Neural cell (in vitro differentiated cells): Measurements from ENCODE around the gene COPS2.
A peak's percentile ranks its signal among the peaks of the same experiment; 100 is the strongest.

ENCODE experiments used
- EP300 ChIP-seq: fragments of 450-650 bp; conservative IDR thresholded peaks from 2 replicates; pipeline ENCODE4 v1.6.1; 2014; ENCODE audit warnings: antibody characterized with exemption, mild to moderate bottlenecking, moderate library complexity; ENCODE audit not compliant: poor library complexity, severe bottlenecking
- MXI1 ChIP-seq: fragments of 450-650 bp; conservative IDR thresholded peaks from 2 replicates; pipeline ENCODE4 v1.6.1; 2014; ENCODE audit warnings: antibody characterized with exemption, mild to moderate bottlenecking; ENCODE audit not compliant: poor library complexity, severe bottlenecking
- SMC3 ChIP-seq: fragments of 450-650 bp; conservative IDR thresholded peaks from 2 replicates; pipeline ENCODE4 v1.6.1; 2014; ENCODE audit warnings: antibody characterized with exemption, mild to moderate bottlenecking, moderate library complexity; ENCODE audit not compliant: poor library complexity
- TF ChIP-seq, protein P1 (sequence below): fragments of 450-650 bp; IDR thresholded peaks from 2 replicates; pipeline ENCODE4 v1.5.1; 2014; ENCODE audit warnings: antibody characterized with exemption, mild to moderate bottlenecking, moderate library complexity; ENCODE audit not compliant: poor library complexity, severe bottlenecking

DNA sequence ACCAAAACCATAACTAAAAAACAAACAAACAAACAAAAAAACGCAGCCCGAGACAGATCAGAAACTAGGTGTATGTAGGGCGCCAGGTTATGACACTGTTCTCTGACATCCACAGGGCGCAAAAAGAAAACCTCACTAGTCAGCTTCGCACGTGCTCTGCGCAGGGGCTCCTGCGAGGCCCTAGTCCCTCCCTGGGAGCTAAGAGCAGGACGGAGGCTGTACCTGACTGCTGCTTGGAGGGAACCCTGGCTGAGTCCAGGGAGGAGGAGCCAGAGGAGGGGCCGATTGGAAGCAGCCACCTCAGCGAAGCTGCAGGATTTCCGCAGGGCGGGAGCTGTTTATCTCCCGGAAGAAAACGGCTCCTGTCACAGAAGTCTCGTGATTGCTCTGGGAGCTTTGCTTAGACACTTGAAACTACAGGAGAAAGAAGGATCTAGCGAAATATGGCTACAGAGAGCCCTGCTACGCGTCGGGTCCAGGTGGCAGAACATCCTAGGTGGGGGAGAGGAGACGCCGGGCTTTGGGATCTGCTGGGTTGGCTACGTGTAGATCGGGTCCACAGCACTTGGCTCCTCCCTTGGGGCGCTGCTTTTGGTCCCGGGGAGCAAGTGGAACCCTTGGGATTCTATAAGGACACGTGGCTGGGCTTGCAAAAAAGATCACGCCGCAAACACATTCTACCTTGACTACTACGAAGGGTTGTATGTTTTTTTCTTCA, 14.6 kb upstream of the COPS2 start, which contains the start of gene GALK2:
- TF ChIP-seq SMC3 (no peak), MXI1 (peak; percentile 86), EP300 (no peak)
- TF ChIP-seq, protein P1, sequence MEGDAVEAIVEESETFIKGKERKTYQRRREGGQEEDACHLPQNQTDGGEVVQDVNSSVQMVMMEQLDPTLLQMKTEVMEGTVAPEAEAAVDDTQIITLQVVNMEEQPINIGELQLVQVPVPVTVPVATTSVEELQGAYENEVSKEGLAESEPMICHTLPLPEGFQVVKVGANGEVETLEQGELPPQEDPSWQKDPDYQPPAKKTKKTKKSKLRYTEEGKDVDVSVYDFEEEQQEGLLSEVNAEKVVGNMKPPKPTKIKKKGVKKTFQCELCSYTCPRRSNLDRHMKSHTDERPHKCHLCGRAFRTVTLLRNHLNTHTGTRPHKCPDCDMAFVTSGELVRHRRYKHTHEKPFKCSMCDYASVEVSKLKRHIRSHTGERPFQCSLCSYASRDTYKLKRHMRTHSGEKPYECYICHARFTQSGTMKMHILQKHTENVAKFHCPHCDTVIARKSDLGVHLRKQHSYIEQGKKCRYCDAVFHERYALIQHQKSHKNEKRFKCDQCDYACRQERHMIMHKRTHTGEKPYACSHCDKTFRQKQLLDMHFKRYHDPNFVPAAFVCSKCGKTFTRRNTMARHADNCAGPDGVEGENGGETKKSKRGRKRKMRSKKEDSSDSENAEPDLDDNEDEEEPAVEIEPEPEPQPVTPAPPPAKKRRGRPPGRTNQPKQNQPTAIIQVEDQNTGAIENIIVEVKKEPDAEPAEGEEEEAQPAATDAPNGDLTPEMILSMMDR = no peak
